Measurements from ENCODE around the gene PSD4.

- TF ChIP-seq CTCF (conservative IDR thresholded peaks at IDR 0.05; ENCODE audit: low read length) (no peak), EZH2phosphoT487 (IDR thresholded peaks at IDR 0.05; ENCODE audit: borderline replicate concordance) (no peak)
These were observed 77.3 kb downstream of the PSD4 start for GRCh38 chr2:113251118-113251517.

All from Loucy (cell line).